ENCODE data around the gene UBE2G2.

Gene UBE2G2

GRCh38 chr21:44791993-44792392 is 9.6 kb downstream of the UBE2G2 start:
- no peak for DNase-seq (ENCODE audit: low read depth in 2 of 3, low spot score in 2 of 3)

- no peak for DNase-seq (ENCODE audit: low read depth in 2 of 3, low spot score in 2 of 3)
These were observed 10.4 kb downstream of the UBE2G2 start for GRCh38 chr21:44791246-44791645.

- no peak for DNase-seq (ENCODE audit: low read depth in 2 of 3, low spot score in 2 of 3)
These were observed 11.3 kb downstream of the UBE2G2 start for GRCh38 chr21:44790368-44790767.

- no peak for DNase-seq (ENCODE audit: low read depth in 2 of 3, low spot score in 2 of 3)
These were observed 11.7 kb downstream of the UBE2G2 start for GRCh38 chr21:44789880-44790279.

DNA sequence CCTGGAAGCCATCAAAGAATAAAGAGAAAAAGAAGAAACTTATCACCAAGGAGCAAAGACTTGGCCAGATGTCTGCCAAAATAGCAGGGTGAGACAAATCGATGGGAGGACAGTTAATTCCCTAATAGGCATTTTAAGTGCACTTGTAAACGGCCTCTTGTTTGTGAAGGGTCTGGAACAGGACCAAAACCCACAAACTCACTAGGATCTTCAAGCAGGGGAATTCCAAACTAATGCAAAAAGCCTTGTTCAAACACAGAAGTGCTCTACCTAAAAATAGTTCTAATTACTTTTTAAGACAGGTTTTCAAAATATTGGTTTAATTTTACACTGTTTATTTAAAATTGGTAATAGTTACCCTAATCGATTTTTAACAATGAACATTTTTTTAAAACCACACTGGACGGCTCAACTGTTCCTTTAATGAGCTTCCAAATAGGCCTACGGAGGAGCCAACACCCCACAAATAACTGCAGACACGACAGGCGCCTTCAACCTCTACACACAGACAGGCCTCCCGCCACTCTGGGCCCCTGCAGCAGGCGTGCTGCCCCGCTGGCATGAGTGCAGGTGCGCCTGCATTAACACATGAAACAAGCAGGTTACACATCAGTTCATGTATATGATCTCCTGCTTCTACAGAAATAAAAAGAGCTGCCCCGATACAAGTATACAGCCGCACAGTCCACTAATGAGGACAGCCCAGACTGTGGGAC is 15.8 kb downstream of the UBE2G2 start:
- no peak for DNase-seq (ENCODE audit: low read depth in 2 of 3, low spot score in 2 of 3)

DNA sequence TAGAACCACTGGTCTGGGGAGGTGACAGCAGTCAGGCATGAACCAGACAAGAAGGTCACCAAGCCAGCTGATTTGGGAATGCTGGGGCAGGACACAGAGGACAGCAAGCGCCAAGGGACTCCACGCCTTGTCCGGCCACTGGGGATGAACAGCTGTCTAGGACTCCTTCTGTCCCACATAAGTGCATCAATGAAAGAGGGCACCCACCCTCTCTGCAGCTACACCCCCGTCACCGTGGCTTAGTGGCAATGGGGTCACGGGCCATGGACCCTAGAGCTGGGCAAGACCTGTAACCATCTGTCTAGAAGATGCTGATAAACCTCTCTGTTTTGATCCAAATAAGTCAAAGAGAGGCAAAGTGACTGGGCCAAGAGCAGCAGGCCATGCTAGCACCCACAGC is 16.8 kb downstream of the UBE2G2 start:
- no peak for DNase-seq (ENCODE audit: low read depth in 2 of 3, low spot score in 2 of 3)

GRCh38 chr21:44783020-44783696 is 18.5 kb downstream of the UBE2G2 start:
- DNase-seq (ENCODE audit: low read depth in 2 of 3, low spot score in 2 of 3): no peak

- no peak for DNase-seq (ENCODE audit: low read depth in 2 of 3, low spot score in 2 of 3)
These were observed 20.7 kb downstream of the UBE2G2 start for GRCh38 chr21:44780767-44781459.

- no peak for DNase-seq (ENCODE audit: low read depth in 2 of 3, low spot score in 2 of 3)
These were observed 21.5 kb downstream of the UBE2G2 start for GRCh38 chr21:44780137-44780502.

DNA sequence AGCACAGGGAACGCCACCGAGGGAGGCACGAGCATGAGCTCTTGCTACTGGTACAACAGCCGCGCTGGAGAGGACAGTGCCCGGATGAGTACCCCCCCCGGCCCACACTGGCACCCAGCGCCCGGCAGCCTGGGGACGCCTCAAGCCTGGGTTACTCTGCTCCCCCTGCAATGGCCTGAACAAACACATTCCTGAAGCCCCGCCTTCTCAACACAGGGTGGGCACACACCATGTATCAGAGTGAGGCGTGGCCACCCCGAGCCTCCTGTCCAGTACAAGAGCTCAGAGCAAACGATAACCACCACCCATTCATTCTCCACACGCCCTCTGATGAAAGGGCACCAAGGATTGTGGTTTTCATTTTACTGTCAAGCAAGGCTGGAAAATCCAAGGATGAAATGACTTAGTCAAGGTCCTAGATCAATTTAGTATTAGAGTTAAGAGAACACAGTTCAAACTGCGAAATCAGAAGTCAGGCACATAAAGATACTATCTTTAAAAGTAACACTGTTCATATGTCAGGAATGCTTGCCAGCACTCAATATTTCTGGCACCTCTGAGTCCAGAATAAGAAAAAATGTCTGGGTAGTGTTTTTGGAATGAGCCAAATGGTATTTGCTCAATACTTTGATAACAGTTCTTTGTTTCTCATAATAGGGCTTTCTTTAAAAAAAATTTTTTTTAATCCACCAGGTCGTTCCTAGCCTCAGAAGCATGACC is 22.0 kb downstream of the UBE2G2 start:
- DNase-seq (ENCODE audit: low read depth in 2 of 3, low spot score in 2 of 3): no peak

- no peak for DNase-seq (ENCODE audit: low read depth in 2 of 3, low spot score in 2 of 3)
These were observed 22.6 kb downstream of the UBE2G2 start for GRCh38 chr21:44778983-44779382.

GRCh38 chr21:44778499-44778911 is 23.1 kb downstream of the UBE2G2 start:
- no peak for DNase-seq (ENCODE audit: low read depth in 2 of 3, low spot score in 2 of 3)

DNA sequence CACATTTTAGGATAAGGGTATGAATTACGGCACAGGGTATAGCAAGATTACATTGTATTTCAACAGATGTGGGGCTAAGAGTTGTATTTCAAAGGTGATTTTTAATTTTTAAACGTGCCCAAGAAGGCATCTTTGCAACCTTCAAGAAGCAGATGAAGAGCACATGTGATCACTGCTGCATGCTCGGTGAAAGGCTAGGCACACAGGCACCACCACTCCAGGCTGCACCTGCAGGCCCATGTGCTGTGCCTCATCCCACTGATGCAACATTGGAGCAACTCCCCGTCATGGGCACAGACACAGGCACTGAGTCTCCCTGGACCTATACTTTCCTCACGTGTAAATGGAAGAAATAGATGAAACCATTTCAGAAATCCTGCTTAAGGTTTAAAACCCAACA is 23.5 kb downstream of the UBE2G2 start:
- DNase-seq (ENCODE audit: low read depth in 2 of 3, low spot score in 2 of 3): no peak

- no peak for DNase-seq (ENCODE audit: low read depth in 2 of 3, low spot score in 2 of 3)
These were observed 26.6 kb downstream of the UBE2G2 start for GRCh38 chr21:44774972-44775371.

- no peak for DNase-seq (ENCODE audit: low read depth in 2 of 3, low spot score in 2 of 3)
These were observed 28.2 kb downstream of the UBE2G2 start for GRCh38 chr21:44773291-44773932.

GRCh38 chr21:44771896-44772525 is 29.6 kb downstream of the UBE2G2 start:
- no peak for DNase-seq (ENCODE audit: low read depth in 2 of 3, low spot score in 2 of 3)

GRCh38 chr21:44767834-44768831 is 33.5 kb downstream of the UBE2G2 start:
- DNase-seq (ENCODE audit: low read depth in 2 of 3, low spot score in 2 of 3): no peak

- DNase-seq (ENCODE audit: low read depth in 2 of 3, low spot score in 2 of 3): no peak
These were observed 34.7 kb downstream of the UBE2G2 start for GRCh38 chr21:44766818-44767354.

Measured in activated CD8-positive, alpha-beta memory T cell treated with anti-CD3 and anti-CD28 coated beads for 48 hours (primary cell).